Measurements from ENCODE around the gene PEAK1.

- TF ChIP-seq, protein P1, sequence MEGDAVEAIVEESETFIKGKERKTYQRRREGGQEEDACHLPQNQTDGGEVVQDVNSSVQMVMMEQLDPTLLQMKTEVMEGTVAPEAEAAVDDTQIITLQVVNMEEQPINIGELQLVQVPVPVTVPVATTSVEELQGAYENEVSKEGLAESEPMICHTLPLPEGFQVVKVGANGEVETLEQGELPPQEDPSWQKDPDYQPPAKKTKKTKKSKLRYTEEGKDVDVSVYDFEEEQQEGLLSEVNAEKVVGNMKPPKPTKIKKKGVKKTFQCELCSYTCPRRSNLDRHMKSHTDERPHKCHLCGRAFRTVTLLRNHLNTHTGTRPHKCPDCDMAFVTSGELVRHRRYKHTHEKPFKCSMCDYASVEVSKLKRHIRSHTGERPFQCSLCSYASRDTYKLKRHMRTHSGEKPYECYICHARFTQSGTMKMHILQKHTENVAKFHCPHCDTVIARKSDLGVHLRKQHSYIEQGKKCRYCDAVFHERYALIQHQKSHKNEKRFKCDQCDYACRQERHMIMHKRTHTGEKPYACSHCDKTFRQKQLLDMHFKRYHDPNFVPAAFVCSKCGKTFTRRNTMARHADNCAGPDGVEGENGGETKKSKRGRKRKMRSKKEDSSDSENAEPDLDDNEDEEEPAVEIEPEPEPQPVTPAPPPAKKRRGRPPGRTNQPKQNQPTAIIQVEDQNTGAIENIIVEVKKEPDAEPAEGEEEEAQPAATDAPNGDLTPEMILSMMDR (IDR thresholded peaks at IDR 0.05), result no peak
- TF ChIP-seq POLR2A (IDR thresholded peaks at IDR 0.05), result no peak
- no peak for TF ChIP-seq EP300 (IDR thresholded peaks at IDR 0.05)
Measured at GRCh38 chr15:77311618-77312398, 108.1 kb downstream of the PEAK1 start.
